Muscle layer of colon (tissue), 2 donors: ENCODE measurements around the gene TNFRSF4.
"Not testable (repeated sequence)": the region's sequence is repeated elsewhere in the genome, so short reads cannot be mapped to it uniquely, and the experiment has no call there.

Experiments used
- H3K27ac ChIP-seq: one replicate; pipeline ENCODE4 v1.7.0; 2013; ENCODE audit warnings: low read depth, mild to moderate bottlenecking, low read length, moderate library complexity
- H3K27me3 ChIP-seq, 2 donors: one replicate each; pipeline ENCODE4 v1.7.0; 2013; ENCODE audit warnings: low read length in 2 of 2, mild to moderate bottlenecking in 2 of 2; ENCODE audit not compliant: insufficient read depth in 2 of 2, control insufficient read depth in 1 of 2
- H3K36me3 ChIP-seq: one replicate; pipeline ENCODE4 v1.7.0; 2013; ENCODE audit warnings: mild to moderate bottlenecking, low read length; ENCODE audit not compliant: insufficient read depth
- H3K4me1 ChIP-seq: one replicate; pipeline ENCODE4 v1.7.0; 2013; ENCODE audit warnings: mild to moderate bottlenecking, low read length; ENCODE audit not compliant: insufficient read depth
- H3K4me3 ChIP-seq, 2 donors: one replicate each; pipeline ENCODE4 v1.7.0; 2013; ENCODE audit warnings: low read length in 2 of 2, low read depth in 1 of 2, mild to moderate bottlenecking in 1 of 2, moderate library complexity in 1 of 2
- H3K9ac ChIP-seq: one replicate; pipeline ENCODE4 v1.7.0; 2013; ENCODE audit warnings: low read length
- H3K9me3 ChIP-seq: one replicate; pipeline ENCODE4 v1.7.0; 2013; ENCODE audit warnings: mild to moderate bottlenecking, low read length
- donor health status: abdominal sarcoma.
- donor health status: Adenocarcinoma of cecum.

The TNFRSF4 gene

DNA sequence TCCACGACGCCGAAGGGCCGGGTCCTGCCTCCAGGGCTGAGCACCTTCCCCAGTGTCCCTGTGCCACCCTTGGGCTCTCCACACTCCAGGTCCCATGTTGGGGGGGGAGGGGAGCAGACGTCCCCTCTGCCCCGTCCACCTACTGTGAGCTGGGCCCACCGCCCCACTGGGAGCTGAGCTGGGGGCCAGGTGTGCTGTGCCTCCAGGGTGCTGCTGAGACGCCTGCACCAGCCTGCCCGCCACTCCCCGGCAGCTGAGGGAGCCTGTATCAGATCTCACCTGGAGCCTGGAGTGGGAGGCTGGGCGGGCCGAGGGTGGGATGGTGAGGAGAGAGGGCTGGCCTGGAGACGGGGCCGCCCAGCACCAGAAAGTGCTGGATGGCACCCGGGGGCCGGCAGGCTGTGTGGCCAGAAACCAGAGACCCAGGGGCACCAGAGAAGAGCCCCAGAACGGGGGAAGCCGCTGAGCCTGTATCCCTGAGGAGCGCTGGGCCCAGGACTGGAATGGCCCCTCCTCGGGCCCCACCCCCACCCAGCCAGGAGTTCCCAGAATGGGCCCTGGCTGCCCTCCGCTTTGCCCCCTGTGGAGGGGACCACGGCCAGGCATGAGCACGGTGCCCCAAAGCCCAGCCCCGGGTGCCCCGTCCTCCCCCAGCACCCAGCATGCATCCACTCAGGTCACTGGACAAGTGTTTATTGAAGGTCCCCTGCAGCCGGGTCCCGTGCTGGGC lies 11.0 kb downstream of the TNFRSF4 start:
- H3K4me3 ChIP-seq: no peak overlapping the region
- no peak overlapping the region for H3K27ac ChIP-seq
- no peak overlapping the region for H3K9ac ChIP-seq
- H3K27me3 ChIP-seq: peaks cover 9 to 60% of the 10 kb centered on the region in 2 donors
- no peaks in the 10 kb centered on the region for H3K9me3 ChIP-seq
- H3K36me3 ChIP-seq: no peaks in the 10 kb centered on the region
- H3K4me1 ChIP-seq: no peaks in the 10 kb centered on the region

DNA sequence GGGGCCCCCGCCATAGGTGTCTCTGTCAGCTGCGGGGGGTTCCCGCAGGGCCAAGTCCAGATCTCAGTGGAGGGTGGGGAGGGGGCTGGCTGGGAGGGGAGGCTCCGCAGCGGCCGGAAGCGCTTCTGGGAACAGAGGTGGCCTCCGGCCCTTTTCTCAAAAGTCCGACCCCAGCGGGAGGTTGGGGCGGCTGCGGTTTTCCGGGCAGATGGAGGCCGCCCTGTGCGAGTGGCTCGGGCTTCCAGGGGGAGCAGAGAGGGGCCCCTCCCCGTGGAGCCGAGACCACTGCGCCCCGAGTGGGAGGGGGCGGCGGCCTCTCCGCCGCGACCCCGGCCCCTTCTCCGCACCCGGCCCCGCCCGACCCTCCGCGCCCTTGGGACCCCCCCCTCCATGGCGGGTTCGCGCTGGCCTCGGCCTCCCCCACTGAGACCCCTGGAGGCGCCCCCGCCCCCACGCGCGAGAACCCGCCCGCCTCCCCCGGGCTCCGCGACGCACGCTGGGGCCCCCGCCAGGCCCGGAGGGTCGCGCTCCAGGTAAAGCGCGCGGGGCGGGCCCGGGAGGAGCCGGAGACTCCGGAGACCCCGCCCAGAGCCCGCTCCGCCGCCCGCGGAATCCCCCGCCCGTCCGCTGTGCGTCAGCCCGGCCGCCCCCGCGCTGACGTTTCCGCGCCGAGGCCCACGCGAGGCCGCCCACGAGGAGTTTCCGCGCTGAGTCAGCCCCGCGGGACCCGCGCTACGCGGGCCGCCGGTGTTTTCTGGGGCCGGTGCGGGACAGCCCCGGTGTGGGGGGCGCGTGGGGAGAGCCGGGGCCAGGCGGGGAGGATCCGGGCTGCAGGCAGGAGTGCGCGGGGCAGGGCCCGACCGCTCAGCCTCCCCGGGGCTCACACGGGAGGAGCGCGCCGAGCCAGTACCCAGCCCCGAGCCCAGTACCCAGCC lies 12.8 kb downstream of the TNFRSF4 start:
- H3K27me3 ChIP-seq: peaks cover 0 to 43% of the 10 kb centered on the region in 2 donors
- H3K4me3 ChIP-seq: no peak overlapping the region
- no peaks in the 10 kb centered on the region for H3K36me3 ChIP-seq
- H3K27ac ChIP-seq: no peak overlapping the region
- H3K4me1 ChIP-seq: no peaks in the 10 kb centered on the region
- no peak overlapping the region for H3K9ac ChIP-seq
- no peaks in the 10 kb centered on the region for H3K9me3 ChIP-seq

DNA sequence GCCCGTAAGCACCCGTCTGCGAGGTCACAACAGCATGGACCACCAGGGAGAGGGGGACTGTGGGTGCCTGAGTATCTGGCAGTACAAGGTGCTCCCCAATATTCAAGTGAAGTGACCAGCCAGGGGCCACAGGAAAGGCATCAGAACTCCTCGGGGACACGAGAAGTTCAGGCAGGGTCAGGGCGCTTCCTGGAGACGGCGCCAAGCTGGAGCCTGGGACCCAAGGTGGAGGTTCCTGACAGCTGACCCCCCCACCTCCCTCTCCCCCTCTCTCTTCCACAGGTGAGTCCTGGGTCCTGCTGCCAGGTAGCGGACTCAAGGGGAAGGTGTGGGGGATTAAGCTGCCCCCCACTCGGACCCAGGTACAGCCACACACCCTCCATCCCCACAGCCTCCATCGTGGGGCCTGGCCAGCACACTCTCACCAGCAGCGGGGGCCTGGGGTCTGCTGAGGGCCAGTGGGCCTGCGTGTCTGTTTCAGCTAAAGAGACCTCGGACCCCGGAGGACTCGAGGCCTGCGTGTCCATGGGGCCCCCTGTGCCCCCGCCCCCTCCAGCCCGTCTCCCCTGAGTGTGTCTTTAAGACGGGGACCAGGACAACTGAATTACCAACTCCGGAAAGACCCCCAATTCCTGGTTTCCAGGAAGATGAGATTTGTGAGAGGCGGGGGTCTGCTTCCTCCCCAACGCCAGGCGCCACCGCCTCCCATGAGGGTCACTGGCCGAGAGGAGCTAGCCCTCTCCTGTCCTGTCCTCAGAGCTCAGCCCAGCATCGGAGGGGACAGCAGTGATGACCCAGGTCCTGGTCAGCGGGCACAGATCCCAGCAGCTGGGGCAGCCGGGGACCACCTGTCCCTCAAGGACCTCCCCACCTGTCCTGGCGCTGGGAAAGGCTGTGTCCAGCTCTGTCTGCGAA lies 13.7 kb downstream of the TNFRSF4 start:
- H3K9me3 ChIP-seq: no peaks in the 10 kb centered on the region
- no peak overlapping the region for H3K27ac ChIP-seq
- no peak overlapping the region for H3K4me3 ChIP-seq
- H3K4me1 ChIP-seq: no peaks in the 10 kb centered on the region
- peaks cover 0 to 33% of the 10 kb centered on the region in 2 donors for H3K27me3 ChIP-seq
- H3K9ac ChIP-seq: no peak overlapping the region
- H3K36me3 ChIP-seq: no peaks in the 10 kb centered on the region

DNA sequence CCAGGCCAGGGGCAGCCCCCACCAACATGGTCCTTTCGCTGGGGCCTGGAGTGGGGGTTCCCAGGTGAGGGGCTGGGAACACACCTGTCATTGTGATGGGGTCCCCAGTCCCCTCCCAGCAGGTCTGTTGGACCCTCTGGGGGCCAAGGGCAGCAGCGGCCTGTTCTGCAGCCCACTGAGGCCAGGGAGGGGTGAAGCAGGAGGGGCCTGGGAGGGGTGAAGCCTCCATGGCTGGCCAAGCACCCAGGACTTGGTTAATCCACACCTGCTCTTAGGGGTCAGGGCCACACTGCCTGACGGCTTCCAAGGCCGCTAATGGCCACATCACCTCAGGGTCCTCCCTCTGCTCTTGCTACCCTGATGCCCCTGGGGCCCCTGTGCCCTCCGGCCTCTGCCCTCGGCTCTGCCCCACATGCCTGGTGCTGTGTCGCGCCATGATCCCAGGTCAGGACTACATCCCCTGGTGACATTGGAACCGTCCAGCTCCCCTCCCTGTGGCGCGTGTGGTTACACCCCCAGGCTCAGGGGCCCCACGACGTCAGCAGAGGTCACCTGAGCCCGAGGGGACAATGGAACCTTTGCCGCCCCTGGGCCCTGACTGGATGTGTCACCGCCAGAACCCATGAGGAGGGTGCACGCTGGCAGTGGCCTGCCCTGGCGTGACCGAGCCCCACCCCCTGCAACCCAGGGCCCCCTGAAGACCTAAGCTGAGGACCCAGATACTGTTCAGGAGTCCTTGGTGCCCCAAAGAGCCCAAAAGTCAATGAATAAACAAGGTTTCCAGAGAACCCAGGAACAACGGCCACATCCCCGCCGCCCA lies 14.6 kb downstream of the TNFRSF4 start:
- no peaks in the 10 kb centered on the region for H3K9me3 ChIP-seq
- no peaks in the 10 kb centered on the region for H3K36me3 ChIP-seq
- H3K27me3 ChIP-seq: peaks cover 0 to 28% of the 10 kb centered on the region in 2 donors
- H3K27ac ChIP-seq: no peak overlapping the region
- no peak overlapping the region for H3K9ac ChIP-seq
- H3K4me1 ChIP-seq: no peaks in the 10 kb centered on the region
- H3K4me3 ChIP-seq: no peak overlapping the region

DNA sequence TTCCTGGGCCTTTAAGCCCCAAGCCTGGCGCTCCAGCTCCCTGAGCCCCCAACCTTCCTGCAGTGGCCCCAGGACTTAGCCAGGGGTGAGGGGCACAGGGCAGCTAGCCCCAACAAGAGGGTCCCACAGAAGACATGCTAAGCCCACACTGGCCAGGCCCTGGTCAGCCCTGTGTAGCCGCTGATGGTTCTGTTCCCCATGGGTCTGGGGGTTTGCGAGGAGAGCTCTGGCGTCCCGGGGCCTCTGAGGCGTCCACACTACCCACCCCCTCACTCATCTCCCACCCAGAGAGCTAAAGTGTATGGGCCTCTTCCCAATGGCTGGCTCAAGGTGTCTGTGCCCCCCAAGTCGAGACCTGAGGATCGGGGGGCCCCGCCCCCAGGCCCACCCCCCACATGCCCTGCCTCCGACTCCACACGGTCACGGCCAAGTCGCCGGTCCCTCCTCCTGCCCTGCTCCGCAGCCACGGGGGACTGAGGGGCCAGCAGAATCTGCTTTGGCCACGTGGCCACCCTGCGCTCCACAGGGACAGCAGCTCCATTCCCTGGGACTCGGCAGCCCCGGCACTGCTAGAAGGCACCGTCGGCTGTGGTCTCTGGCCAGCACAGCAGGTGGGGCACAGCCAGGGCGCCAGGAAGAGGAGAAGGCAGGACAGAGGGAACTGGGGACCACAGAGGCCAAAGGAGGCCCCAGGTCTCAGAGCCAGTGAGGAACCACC lies 15.4 kb downstream of the TNFRSF4 start:
- Histone ChIP-seq H3K9me3 (no peaks in the 10 kb centered on the region), H3K9ac (no peak overlapping the region), H3K27ac (no peak overlapping the region), H3K4me3 (no peak overlapping the region), H3K27me3 (peaks cover 0 to 27% of the 10 kb centered on the region in 2 donors), H3K4me1 (no peaks in the 10 kb centered on the region), H3K36me3 (no peaks in the 10 kb centered on the region)

DNA sequence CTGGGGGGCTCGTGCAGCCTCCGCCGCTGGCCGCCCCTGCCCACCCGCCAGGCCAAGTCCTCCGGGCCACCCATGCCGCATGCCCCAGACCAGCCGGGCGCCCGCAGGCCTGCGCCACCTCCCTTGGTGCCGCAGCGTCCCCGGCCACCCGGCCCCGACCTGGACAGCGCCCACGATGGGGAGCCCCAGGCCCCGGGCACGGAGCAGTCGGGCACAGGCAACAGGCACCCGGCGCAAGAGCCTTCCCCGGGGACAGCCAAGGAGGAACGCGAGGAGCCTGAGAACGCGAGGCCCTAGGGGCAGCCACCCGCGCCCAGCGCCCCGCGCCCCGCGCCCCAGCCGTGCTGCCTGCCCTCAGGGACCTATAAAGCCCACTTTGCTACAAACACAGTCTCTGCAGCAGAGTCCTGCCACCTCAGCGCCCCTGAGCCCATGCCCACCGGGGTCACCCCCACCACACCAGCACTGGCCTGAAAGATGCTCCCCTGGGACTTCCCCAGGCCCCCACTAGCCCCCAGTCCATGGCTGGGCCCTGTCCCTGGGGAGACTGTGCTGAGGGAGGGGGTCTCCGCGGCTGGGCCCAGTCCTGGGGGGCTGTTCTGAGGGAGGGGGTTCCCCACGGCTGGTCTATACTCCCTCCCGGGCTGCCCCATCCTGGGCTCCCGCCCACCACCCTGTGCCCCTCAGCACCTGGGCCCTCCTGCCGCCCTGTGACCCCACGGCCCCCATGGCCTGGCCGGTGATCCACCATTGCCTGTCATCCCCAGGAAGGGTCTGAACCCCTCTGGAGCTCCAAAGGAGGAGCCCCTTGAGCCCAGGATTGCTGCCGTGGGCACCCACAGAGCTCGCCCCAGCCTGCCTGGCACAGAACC lies 16.2 kb downstream of the TNFRSF4 start:
- no peaks in the 10 kb centered on the region for H3K9me3 ChIP-seq
- H3K4me3 ChIP-seq: no peak overlapping the region
- no peaks in the 10 kb centered on the region for H3K4me1 ChIP-seq
- H3K9ac ChIP-seq: no peak overlapping the region
- no peak overlapping the region for H3K27ac ChIP-seq
- peaks cover 0 to 19% of the 10 kb centered on the region in 2 donors for H3K27me3 ChIP-seq
- H3K36me3 ChIP-seq: no peaks in the 10 kb centered on the region

DNA sequence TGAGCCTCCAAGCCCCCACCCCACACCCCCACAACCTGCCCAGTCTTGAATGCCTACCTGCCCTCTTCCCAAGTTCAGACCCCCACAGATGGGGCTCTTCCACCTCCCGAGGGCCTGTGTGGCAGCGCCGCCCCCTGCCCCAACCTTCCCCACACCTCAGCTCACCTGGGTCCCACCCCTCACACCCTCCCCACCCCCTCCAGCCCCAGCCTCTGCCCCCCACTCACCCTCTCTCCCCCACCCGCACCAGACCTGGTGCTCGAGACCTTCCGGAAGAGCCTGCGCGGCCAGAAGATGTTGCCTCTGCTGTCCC lies 16.8 kb downstream of the TNFRSF4 start:
- Histone ChIP-seq H3K4me1 (no peaks in the 10 kb centered on the region), H3K9me3 (no peaks in the 10 kb centered on the region), H3K4me3 (no peak overlapping the region), H3K36me3 (no peaks in the 10 kb centered on the region), H3K27ac (no peak overlapping the region), H3K9ac (no peak overlapping the region), H3K27me3 (peaks cover 0 to 17% of the 10 kb centered on the region in 2 donors)

DNA sequence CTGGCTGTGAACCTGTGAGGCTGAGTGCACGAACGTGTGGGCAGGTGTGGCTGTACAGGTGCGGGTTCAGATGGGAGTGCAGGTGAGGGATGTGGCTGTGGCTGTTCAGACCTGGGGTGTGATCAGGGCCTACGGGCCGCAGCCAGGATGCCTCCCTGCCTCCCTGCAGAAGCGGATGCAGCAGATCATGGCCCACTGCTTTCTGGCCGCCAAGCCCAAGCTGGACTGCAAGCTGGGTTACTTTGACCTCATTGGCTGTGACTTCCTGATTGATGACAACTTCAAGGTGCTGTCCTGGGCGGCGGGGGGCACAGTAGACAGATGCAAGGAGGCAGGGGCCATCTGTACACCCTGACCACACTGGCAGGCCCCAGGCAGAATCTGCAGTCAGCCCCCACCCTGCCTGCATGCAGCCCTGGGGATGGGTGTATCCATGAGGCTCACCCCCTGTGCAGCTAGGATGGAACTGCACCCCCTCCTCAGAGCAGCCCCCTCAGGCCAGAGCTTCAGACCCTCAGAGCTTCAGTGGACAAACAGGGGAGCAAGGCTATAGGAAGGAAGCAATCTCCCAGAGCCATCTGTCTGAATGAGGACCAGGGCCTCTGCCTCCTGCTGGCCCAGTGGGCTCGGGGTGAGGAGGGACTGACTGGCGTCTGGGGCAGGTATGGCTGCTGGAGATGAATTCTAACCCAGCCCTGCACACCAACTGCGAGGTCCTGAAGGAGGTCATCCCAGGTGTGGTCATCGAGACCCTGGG lies 17.3 kb downstream of the TNFRSF4 start:
- H3K9ac ChIP-seq: no peak overlapping the region
- no peak overlapping the region for H3K4me3 ChIP-seq
- H3K36me3 ChIP-seq: no peaks in the 10 kb centered on the region
- no peaks in the 10 kb centered on the region for H3K4me1 ChIP-seq
- H3K9me3 ChIP-seq: no peaks in the 10 kb centered on the region
- H3K27me3 ChIP-seq: peaks cover 0 to 17% of the 10 kb centered on the region in 2 donors
- H3K27ac ChIP-seq: no peak overlapping the region

DNA sequence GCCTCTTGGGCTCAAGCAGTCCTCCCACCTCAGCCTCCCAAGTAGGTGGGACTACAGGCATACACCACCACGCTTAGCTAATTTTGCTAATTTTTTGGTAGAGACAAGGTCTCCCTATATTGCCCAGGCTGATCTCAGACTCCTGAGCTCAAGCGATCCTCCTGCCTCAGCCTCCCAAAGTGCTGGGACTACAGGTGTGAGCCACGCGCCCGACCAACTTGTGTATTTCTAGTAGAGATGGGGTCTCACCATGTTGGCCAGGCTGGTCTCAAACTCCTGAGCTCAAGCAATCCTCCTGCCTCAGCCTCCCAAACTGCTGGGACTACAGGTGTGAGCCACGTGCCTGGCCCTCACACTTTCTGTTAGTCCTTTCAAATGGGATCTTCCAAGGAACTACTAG lies 18.2 kb downstream of the TNFRSF4 start:
- H3K9me3 ChIP-seq, H3K9ac ChIP-seq, H3K4me1 ChIP-seq, H3K27ac ChIP-seq, H3K4me3 ChIP-seq, H3K36me3 ChIP-seq: not testable (repeated sequence)
- H3K27me3 ChIP-seq: peaks cover 0 to 13% of the 10 kb centered on the region in 2 donors
